Measurements from ENCODE around the gene TBX21.
"Not testable (repeated sequence)": the region's sequence is repeated elsewhere in the genome, so short reads cannot be mapped to it uniquely, and the experiment has no call there.

The TBX21 gene

DNA sequence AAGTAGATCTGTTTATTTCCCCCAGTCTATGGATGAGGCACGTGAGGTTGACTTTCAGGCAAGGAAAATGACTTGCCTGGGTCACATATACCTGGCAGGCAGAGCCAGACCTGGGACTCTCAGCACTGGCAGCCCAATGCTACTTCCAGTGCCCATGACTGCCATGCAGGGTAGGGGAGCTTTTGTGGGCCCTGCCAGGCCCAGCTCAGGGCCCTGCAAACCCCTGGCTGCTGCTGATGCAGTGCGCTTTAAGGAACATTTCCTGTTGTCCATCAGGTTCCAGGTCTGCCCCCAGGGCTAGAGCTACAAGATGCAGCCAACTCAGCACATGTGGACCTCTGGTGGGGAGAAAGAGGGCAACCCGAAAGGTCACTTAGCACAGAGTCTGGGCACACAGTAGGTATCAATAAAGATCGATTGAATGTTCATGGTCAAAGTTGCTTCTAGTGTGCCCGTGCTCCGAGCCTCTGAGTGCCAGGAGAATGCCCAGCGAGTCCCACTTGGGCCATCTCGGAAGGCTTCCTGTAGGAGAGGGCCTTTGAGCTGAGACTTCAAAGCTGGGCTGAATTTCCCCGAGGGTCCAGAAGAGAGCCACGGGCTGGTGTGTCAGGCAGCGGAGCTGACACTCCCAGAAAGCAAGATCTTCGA, 513 bp upstream of the TBX21 start:
- no peak for DNase-seq

DNA sequence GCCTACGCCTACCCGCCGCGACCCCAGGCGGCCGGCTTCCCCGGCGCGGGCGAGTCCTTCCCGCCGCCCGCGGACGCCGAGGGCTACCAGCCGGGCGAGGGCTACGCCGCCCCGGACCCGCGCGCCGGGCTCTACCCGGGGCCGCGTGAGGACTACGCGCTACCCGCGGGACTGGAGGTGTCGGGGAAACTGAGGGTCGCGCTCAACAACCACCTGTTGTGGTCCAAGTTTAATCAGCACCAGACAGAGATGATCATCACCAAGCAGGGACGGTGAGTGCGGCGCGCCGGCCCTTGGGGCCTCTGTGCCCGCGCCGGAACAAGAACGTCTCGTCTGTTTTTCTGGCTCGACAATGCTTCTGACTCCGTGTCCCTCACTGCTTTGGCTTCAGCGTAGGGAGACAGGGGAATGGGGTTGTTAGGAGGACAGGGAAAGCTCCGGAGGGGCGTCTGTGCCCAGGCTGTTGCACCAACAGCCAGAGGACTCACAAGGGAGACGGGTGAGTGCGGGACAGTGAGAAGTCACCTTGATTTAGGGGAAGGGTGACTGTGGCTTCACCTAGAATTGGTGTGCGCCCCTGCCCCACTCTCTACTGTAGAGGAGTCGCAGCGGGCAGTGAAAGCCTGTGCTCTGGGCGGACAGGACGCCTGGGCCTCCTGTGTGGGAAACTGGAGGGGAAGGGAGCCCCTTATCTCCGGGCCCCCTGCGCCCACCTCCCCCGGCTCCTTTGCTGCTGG, 806 bp downstream of the TBX21 start:
- DNase-seq: no peak

DNA sequence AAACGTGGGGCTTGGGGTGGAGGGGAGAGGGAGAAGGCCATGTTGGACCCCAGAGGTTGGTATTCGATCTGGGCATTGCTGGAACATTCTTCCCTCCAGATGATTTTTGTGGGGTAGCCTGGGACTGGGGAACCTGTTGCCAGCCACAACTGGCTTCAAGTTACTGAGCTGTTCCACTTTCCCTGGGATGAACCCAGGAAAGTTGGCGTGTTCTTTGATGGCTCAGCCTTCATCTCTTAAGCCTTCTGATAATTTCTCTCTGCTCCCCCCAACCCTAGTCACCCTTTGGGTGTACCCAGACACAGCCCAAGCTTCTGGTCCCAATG, 2.1 kb downstream of the TBX21 start:
- no peak for DNase-seq

DNA sequence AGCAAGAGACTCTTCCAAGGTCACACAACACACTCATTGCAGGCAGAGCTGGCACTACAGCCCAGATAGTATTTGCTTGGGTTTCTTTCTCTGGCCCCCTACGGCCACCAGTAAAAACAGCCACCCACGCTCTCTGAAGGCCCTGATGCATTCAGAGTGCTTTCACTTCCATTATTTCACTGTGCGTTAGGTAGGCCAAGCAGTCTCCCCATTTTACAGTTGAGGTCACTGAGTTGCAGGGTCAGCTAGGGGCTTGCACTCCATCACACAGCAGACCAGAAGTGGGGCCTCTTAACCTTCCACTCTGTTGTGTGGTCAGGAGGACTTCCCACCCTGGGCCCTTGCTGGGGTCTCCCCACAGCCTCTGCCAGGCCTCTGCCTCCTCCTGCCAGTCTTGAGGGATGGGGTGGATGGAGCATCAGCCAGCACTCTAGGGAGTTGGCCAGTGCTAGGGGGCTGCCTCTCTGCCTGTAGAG, 2.5 kb downstream of the TBX21 start:
- no peak for DNase-seq

DNA sequence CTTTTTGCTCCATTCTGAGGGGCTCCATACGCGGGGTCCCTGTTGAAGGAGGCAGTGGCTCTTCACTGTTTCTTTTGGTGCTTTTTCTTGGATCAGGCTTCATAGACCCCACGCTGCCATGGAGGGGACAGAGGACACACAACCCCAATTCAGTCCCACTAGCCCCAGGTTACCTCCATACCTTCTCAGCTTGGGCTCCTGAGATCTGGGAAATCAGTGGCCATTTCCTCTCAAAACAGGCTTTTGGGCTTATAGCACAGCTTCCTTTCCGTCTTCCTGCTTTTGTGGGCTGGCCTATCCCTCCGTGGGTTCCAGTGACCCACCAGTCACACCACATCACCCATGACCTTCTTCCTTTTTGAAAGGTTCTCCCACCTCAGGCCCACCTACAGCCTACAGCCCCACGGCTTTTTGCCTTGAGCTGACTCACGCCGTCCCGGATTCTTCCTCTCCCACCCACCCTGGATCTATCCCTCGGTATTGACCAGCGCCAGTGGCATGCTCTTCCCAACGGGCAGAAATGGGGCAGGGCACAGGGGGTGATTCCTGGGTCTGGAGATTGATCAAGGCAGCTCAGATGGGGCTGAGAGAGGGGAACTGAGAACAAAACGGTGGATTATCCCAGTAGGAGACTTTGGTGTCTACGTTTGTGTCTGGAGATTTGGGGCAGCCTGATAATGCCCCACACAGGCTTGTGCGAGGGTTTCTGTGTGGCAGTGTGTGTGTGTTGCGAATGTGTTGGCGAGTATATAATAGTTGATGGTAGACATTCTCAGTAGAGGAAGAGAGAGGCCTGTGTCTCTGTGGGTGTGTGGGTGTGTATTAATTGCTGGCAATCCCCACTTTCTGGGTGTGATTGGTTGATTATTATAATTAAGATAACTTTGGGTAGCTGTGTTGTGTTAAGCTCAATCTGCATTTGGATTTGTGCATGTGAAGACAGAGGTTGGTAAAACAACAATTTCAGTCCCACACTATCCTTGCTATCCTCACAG, 3.8 kb downstream of the TBX21 start:
- DNase-seq: no peak

- no peak for DNase-seq
Observed at GRCh38 chr17:47738178-47738577, 5.1 kb downstream of the TBX21 start.

DNA sequence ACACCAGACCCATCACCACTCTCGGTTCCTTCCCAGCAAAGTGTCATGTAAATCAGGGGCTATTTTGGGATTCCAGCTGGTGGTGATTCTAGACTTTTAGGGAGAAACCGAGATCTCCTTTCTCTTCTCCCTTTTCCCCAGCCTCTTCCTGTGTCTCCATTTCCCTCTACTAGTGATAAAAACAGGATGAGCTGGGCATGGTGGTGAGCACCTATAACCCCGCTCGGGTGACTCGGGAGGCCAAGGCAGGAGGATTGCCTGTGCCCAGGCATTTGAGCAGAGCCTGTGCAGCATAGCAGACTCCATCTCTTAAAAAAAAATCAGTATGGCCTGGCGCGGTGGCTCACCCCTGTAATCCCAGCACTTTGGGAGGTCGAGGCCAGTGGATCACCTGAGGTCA, 6.1 kb downstream of the TBX21 start:
- no peak for DNase-seq

DNA sequence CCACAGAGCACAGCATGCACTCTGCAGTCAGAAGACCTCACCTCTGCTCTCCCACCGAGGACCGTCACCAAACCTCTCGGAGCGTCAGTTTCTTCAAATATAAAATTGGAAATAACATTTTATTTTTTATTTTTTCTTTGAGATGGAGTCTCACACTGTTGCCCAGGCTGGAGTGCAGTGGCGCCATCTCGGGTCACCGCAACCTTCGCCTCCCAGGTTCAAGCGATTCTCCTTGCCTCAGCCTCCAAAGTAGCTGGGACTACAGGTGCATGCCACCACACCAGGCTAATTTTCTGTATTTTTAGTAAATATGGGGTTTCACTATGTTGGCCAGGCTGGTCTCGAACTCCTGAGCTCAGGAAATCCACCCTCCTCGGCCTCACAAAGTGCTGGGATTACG, 6.9 kb downstream of the TBX21 start:
- DNase-seq: not testable (repeated sequence)

- no peak for DNase-seq
Observed at GRCh38 chr17:47741109-47741792, 8.2 kb downstream of the TBX21 start.

- no peak for DNase-seq
Observed at GRCh38 chr17:47741793-47742145, 8.7 kb downstream of the TBX21 start.

GRCh38 chr17:47742319-47743181, 9.5 kb downstream of the TBX21 start:
- no peak for DNase-seq

DNA sequence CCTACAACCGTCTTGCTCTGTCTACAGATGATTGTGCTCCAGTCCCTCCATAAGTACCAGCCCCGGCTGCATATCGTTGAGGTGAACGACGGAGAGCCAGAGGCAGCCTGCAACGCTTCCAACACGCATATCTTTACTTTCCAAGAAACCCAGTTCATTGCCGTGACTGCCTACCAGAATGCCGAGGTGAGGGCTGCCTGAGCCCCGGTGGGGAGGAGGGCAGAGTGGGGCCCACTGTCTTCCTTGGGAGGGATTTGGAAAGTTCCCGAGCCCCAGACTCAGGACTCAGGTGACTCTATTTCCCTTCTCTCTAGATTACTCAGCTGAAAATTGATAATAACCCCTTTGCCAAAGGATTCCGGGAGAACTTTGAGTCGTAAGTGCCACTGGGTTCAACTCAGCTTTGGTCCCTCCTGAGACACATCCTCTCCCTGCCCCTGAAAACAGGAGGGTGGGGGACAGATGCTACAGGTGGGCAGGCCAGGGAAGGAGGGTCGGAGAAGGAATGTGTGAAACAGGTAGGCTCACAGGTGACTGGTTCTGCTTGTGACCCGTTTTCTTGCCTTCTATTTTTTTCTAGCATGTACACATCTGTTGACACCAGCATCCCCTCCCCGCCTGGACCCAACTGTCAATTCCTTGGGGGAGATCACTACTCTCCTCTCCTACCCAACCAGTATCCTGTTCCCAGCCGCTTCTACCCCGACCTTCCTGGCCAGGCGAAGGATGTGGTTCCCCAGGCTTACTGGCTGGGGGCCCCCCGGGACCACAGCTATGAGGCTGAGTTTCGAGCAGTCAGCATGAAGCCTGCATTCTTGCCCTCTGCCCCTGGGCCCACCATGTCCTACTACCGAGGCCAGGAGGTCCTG, 11.4 kb downstream of the TBX21 start:
- DNase-seq: no peak

DNA sequence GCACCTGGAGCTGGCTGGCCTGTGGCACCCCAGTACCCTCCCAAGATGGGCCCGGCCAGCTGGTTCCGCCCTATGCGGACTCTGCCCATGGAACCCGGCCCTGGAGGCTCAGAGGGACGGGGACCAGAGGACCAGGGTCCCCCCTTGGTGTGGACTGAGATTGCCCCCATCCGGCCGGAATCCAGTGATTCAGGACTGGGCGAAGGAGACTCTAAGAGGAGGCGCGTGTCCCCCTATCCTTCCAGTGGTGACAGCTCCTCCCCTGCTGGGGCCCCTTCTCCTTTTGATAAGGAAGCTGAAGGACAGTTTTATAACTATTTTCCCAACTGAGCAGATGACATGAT, 12.0 kb downstream of the TBX21 start:
- no peak for DNase-seq

GRCh38 chr17:47751471-47751870, 18.4 kb downstream of the TBX21 start:
- no peak for DNase-seq

GRCh38 chr17:47757386-47757785, 24.4 kb downstream of the TBX21 start:
- DNase-seq: no peak

- no peak for DNase-seq
Observed at GRCh38 chr17:47760409-47761140, 27.5 kb downstream of the TBX21 start.

DNA sequence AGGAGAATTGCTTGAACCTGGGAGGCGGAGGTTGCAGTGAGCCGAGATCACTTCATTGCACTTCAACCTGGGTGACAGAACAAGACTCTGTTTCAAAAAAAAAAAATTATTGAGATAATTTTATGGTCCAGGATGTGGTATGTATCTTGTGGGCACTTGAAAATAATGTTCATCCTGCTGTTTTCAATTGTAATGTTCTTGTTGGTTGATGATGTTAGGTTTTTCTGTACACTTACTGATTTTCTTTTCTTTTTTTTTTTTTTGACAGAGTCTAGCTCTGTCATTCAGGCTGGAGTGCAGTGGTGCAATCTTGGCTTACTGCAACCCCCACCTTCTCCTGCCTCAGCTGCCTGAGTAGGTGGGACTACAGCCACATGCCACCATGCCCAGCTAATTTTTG, 29.7 kb downstream of the TBX21 start:
- DNase-seq: no peak

DNA sequence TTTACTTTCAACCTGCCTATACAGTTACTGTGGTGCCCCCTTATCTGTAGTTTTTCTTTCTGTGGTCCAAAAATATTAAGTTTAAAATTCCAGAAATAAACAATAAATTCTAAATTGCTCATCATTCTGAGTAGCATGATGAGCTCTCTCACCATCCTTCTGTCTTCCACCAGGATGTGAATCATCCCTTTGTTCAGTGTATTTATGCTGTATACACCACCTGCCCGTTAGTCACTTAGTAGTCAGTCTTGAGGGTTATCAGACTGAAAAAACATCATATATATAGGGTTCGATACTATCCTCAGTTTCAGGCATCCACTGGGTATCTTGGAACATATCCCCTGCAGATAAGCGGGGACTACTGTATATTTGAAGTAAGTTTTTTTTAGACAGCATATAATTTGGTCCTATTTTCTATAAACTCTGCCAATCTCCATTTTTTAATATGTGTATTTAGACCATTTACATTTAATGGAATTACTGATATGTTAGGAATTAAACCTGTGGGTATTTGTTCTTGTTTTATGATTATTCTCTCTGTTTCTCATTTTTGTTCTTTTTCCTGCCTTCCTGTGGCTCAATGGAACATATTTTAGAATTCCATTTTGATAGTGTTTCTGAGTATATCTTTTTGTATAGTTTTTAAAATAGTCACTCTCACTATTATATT, 31.0 kb downstream of the TBX21 start:
- DNase-seq: no peak

GRCh38 chr17:47773649-47774048, 40.6 kb downstream of the TBX21 start:
- DNase-seq: not testable (repeated sequence)

DNA sequence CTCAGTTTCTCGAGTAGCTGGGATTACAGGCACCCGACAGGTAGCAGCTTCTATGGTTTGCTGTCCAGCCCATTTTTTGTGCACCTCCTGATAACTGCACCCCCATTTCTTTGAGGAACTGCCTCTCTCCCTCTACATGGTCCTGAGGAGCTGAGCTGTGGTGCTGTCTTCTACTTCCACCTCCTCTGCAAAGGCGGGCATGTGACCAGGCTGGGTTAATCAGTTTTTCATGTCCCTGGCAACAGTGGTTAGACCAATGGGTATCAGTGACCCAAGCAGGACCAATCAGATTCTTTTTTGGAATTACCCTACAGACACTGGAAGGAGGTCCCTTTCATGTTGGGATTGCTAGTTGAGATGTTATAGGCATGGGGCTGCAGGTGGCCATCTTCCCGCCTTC, 41.3 kb downstream of the TBX21 start:
- no peak for DNase-seq

Measured in T1000 (cell line).